Ishikawa (cell line): ENCODE measurements around the gene ART4.

ENCODE experiments used
- CEBPB ChIP-seq: IDR thresholded peaks from 2 replicates; pipeline ENCODE4 v1.6.1; 2012
- CREB1 ChIP-seq: IDR thresholded peaks from 2 replicates; pipeline ENCODE4 v1.6.1; 2012; ENCODE audit warnings: low read depth
- EGR1 ChIP-seq: IDR thresholded peaks from 2 replicates; pipeline ENCODE4 v1.6.1; 2012
- EP300 ChIP-seq: IDR thresholded peaks from 2 replicates; pipeline ENCODE4 v1.6.1; 2012; ENCODE audit warnings: borderline replicate concordance
- FOXM1 ChIP-seq: IDR thresholded peaks from 2 replicates; pipeline ENCODE4 v1.6.1; 2012; ENCODE audit warnings: low read depth, borderline replicate concordance
- MAX ChIP-seq: IDR thresholded peaks from 2 replicates; pipeline ENCODE4 v1.6.1; 2012
- NFIC ChIP-seq: IDR thresholded peaks from 2 replicates; pipeline ENCODE4 v1.6.1; 2012
- RAD21 ChIP-seq: IDR thresholded peaks from 2 replicates; pipeline ENCODE4 v1.6.1; 2012; ENCODE audit warnings: low read depth
- TAF1 ChIP-seq: IDR thresholded peaks from 2 replicates; pipeline ENCODE4 v1.6.1; 2012; ENCODE audit warnings: low read depth, mild to moderate bottlenecking
- TCF12 ChIP-seq: IDR thresholded peaks from 2 replicates; pipeline ENCODE4 v1.6.1; 2012; ENCODE audit warnings: low read depth
- TEAD4 ChIP-seq: IDR thresholded peaks from 2 replicates; pipeline ENCODE4 v1.6.1; 2012
- USF1 ChIP-seq: IDR thresholded peaks from 2 replicates; pipeline ENCODE4 v1.6.1; 2012
- YY1 ChIP-seq: IDR thresholded peaks from 2 replicates; pipeline ENCODE4 v1.6.1; 2012; ENCODE audit warnings: low read depth
- ZBTB7A ChIP-seq: IDR thresholded peaks from 2 replicates; pipeline ENCODE4 v1.6.1; 2012; ENCODE audit warnings: low read depth
- TF ChIP-seq, protein P1 (sequence below): IDR thresholded peaks from 2 replicates; pipeline ENCODE4 v1.6.1; 2012; ENCODE audit warnings: low read depth, mild to moderate bottlenecking

ART4 gene, protein sequence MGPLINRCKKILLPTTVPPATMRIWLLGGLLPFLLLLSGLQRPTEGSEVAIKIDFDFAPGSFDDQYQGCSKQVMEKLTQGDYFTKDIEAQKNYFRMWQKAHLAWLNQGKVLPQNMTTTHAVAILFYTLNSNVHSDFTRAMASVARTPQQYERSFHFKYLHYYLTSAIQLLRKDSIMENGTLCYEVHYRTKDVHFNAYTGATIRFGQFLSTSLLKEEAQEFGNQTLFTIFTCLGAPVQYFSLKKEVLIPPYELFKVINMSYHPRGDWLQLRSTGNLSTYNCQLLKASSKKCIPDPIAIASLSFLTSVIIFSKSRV

DNA sequence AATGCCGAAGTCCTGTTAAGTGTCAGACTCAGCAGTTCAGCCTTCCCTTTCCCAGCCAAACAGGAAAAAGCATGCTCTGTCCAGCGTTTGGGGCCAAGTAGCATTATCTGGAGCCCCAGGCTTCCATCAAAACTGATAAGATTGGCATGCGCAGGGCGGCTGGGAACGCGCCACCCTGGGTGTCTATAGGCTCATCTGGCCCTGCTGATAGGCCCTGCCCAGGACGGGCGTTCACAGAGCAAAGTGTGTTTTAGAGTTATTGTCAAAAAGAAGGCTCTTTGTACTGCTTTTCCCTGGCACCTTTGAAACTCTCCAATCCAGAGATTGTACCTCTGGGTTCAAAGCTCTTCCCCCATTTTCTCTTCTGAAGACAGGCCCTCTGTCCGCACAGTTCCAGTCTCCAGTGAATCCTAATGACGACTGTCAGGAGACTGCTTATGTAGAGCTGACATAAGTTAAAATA lies at the start of gene ART4:
Gene ART4, minus strand, starts transcription at position 102 of the 463 bp plus-strand sequence. CDS start 413 bp downstream, outside the sequence.
- no peak for TF ChIP-seq CEBPB
- TF ChIP-seq, protein P1, sequence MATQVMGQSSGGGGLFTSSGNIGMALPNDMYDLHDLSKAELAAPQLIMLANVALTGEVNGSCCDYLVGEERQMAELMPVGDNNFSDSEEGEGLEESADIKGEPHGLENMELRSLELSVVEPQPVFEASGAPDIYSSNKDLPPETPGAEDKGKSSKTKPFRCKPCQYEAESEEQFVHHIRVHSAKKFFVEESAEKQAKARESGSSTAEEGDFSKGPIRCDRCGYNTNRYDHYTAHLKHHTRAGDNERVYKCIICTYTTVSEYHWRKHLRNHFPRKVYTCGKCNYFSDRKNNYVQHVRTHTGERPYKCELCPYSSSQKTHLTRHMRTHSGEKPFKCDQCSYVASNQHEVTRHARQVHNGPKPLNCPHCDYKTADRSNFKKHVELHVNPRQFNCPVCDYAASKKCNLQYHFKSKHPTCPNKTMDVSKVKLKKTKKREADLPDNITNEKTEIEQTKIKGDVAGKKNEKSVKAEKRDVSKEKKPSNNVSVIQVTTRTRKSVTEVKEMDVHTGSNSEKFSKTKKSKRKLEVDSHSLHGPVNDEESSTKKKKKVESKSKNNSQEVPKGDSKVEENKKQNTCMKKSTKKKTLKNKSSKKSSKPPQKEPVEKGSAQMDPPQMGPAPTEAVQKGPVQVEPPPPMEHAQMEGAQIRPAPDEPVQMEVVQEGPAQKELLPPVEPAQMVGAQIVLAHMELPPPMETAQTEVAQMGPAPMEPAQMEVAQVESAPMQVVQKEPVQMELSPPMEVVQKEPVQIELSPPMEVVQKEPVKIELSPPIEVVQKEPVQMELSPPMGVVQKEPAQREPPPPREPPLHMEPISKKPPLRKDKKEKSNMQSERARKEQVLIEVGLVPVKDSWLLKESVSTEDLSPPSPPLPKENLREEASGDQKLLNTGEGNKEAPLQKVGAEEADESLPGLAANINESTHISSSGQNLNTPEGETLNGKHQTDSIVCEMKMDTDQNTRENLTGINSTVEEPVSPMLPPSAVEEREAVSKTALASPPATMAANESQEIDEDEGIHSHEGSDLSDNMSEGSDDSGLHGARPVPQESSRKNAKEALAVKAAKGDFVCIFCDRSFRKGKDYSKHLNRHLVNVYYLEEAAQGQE: peak; percentile 41

- TF ChIP-seq TEAD4: no peak
- peak; percentile 12; the same call in 1 of the 2 replicates for TF ChIP-seq RAD21
- no peak for TF ChIP-seq NFIC
- no peak for TF ChIP-seq TCF12
- TF ChIP-seq TAF1: no peak
Measured at GRCh38 chr12:14892726-14893505, 49.6 kb upstream of the ART4 start.

DNA sequence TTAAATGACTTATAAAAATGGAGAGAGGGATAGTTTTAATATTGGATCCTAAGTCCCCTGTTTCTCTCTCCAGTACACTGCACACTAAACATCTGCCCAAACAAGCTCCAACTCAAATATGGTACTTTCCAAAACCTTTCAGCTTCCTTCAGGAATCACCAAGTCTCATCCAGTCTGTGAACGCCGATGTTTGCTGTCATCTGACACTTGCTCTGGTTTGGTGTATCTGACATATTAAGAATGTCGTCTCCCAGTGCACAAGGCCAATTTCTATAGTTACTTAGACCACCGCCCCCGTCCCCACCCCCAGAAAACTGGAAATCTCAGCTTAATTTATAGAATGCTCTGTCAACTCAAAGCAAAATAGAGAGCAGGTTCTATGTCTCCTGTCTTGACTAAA lies 47.4 kb upstream of the ART4 start:
- TF ChIP-seq EGR1 (no peak), EP300 (no peak), YY1 (no peak), CREB1 (no peak), MAX (no peak), TCF12 (no peak), ZBTB7A (no peak), FOXM1 (no peak), NFIC (no peak), TEAD4 (no peak), CEBPB (no peak), TAF1 (no peak), USF1 (no peak), RAD21 (no peak)
- TF ChIP-seq, protein P1: no peak

DNA sequence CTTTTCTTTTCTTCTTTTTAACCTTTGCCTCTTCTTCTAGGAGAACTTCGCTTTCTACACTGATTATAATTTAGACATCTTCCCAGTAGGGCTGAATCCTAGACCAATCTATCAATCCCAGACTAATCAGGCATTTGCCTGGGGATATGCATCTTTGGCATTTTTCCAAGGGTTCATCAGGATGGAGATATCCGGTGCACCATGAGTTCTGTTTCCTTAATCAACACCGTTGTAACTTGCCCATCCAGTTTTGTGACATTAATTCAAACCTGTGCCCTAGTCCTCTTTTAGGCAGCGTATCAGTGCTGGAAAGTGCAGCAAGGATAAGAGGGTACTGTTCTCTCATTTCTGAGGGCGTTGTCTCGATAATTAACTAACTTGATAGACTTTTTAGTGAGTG lies 42.9 kb upstream of the ART4 start:
- TF ChIP-seq MAX (no peak), RAD21 (no peak), TAF1 (no peak), EP300 (no peak), YY1 (no peak), ZBTB7A (no peak), NFIC (no peak), CEBPB (no peak), TCF12 (no peak), CREB1 (no peak), FOXM1 (no peak), TEAD4 (no peak), USF1 (no peak), EGR1 (no peak)
- TF ChIP-seq, protein P1: no peak
